ENCODE results near the gene SNX20.

DNA sequence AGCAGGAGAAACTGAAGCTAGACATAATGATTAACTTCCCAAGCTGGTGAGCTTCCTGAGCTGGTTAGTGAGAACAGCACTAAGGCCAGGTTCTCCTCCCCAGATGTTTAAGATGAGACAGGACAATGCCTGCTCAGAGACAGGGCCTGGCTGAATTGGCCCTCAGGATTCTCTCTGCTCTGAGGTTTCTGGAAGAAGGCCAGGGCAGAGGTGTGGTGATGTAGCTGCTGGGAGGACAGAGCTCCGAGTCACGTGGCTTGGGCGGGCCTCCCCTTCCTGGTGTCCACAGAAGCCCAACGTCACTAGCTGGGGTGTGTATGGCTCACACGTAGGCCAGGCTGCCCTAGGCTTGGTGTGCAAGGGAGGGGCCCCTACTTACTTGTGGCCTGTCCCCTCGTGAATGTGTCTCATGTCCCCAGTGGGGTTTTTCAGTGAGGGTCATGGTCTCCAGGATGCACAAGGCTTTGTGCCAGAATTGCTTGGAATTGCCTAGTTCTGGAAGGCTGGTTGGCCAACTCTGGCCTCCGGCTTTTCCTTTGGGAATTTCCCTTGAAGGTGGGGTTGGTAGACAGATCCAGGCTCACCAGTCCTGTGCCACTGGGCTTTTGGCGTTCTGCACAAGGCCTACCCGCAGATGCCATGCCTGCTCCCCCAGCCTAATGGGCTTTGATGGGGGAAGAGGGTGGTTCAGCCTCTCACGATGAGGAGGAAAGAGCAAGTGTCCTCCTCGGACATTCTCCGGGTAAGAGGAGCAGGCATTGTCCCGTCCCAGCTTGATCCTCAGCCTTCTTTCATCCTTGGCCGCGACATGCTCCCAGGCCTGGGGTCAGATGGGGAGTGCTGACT, 15.7 kb upstream of the SNX20 start:
- TF ChIP-seq CTCF (conservative IDR thresholded peaks at IDR 0.05; ENCODE audit: low read depth, low read length) (no peak), EZH2 (IDR thresholded peaks at IDR 0.05; ENCODE audit: borderline replicate concordance, low read depth, low read length, poor library complexity, severe bottlenecking) (no peak)
